ENCODE results near the gene ADAMTS9. TPM values are rescaled to one million over a fixed set of nuclear protein-coding genes. Genes with fewer than 3 reads are reported as not detected.

ADAMTS9 gene
- total RNA-seq, 1 donor from 2014 or later = not detected

DNA sequence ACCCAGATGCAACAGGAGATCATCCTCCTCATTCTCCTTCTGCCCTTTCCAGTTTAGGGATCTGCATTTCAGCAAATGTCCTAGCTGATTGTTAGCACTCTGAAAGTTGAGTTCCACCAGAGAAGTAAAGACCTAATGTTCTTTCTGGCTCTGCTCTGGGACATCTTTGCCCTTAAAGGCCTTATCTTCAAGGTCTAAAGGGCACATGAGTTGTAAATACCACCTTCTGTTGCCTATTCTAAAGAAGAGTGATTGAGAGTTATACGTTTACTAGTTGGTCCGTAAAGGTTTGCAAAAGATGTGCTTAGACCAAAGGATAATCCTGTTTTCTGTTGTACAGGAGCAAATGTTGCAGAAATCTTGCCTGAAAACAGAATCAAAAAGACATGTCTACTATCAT lies 151.6 kb downstream of the ADAMTS9 start:
- POLR2A ChIA-PET = no interaction called here
- intact Hi-C loops (cut with micrococcal nuclease) = no loop called here

DNA sequence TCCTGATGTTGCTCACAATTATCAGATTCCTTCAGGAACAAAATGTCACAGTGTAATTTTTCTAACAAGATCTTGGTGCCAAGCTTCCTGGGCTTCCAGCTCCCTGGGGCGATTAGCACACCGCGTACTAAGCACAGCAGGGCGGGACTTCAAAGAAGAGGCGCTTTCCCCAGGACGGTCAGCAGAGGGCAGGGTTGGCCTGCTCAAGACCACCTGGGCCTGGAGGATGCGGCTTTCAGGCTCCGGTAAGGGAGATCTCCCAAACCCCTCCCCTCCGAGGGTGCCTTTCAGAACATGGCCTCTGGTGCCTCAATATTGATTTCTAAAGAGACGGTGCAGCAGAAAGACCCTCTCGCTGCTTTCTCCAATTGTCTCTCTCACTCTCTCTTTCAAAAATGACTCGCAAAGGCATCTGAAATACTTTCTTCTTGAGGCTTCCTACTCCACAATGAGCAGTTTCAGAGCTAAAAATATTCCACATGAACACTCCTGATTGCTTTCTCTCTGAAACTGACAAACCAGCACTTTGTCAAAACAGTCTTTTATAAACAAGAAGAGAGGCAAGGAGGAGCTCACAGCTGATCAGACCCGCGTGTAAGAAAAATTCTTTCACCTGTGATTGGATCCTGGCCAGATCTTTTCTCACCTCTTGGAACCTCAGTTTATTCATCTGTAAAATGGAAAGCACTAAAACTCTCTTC lies 154.0 kb downstream of the ADAMTS9 start:
- ChIA-PET POLR2A (no interaction called here), CTCF (interaction anchor here (0.9 to 1.3 kb wide), 2 partner anchors 9 to 10 kb away, joined by 3 read pairs; no protein-coding TSS in a partner anchor)
- Mint-ChIP-seq H3K27ac (no peak overlapping the region), H3K4me1 (no peaks in the 10 kb centered on the region), H3K9me3 (no peaks in the 10 kb centered on the region), H3K4me3 (no peak overlapping the region), H3K36me3 (ENCODE audit: low read depth) (no peaks in the 10 kb centered on the region), H3K27me3 (peaks cover 5% of the 10 kb centered on the region)
- intact Hi-C loops (cut with micrococcal nuclease) = loop anchor here (5.0 kb wide), 1 partner anchor 1219 kb away; no protein-coding TSS in a partner anchor
- DNase-seq = peak; percentile 17
- peak; percentile 31 for ATAC-seq (ENCODE audit: low read depth)
- TF ChIP-seq, protein P1, sequence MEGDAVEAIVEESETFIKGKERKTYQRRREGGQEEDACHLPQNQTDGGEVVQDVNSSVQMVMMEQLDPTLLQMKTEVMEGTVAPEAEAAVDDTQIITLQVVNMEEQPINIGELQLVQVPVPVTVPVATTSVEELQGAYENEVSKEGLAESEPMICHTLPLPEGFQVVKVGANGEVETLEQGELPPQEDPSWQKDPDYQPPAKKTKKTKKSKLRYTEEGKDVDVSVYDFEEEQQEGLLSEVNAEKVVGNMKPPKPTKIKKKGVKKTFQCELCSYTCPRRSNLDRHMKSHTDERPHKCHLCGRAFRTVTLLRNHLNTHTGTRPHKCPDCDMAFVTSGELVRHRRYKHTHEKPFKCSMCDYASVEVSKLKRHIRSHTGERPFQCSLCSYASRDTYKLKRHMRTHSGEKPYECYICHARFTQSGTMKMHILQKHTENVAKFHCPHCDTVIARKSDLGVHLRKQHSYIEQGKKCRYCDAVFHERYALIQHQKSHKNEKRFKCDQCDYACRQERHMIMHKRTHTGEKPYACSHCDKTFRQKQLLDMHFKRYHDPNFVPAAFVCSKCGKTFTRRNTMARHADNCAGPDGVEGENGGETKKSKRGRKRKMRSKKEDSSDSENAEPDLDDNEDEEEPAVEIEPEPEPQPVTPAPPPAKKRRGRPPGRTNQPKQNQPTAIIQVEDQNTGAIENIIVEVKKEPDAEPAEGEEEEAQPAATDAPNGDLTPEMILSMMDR (IDR thresholded peaks at IDR 0.05) = no peak

More for the DNA sequence above, 151.6 kb downstream of the ADAMTS9 start:
- no peak for DNase-seq
- Mint-ChIP-seq H3K36me3 (ENCODE audit: low read depth) (no peaks in the 10 kb centered on the region), H3K4me1 (no peaks in the 10 kb centered on the region), H3K27ac (no peak overlapping the region), H3K9me3 (no peaks in the 10 kb centered on the region), H3K4me3 (no peak overlapping the region), H3K27me3 (peaks cover 4% of the 10 kb centered on the region)
- TF ChIP-seq, protein P1 (IDR thresholded peaks at IDR 0.05) = no peak
- ATAC-seq (ENCODE audit: low read depth) = no peak
- CTCF ChIA-PET = no interaction called here

DNA sequence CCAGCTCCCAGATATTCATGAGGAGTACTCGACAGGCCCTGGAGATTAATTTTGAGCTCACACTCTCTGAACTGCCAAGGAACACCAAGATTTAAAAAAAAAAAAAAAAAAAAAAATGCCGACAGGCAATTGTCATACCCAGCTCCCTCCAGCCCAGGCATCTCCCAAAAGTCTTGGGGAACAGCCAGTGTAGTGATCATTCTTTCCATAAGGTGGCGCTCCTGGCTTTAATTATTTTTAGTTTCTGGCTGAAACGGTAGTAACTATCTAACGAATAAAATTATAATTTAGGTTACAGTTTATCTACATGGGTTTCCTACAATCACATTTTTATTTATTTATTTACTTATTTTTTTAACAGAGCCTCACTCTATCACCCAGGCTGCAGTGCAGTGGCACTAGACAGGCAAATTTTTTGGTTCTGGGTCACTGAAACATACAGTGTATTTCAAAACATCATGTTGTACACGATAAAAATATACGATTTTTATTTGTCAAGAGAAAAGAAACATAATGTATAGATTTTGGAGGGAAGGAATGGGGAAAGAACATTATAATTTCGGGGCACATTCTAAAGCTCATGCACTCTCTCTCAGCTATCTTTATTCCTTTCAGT lies 157.3 kb downstream of the ADAMTS9 start:
- TF ChIP-seq, protein P1 (IDR thresholded peaks at IDR 0.05) = no peak
- Mint-ChIP-seq H3K36me3 (ENCODE audit: low read depth) (no peaks in the 10 kb centered on the region), H3K27ac (no peak overlapping the region), H3K4me1 (no peaks in the 10 kb centered on the region), H3K4me3 (no peak overlapping the region), H3K27me3 (peaks cover 6% of the 10 kb centered on the region), H3K9me3 (no peaks in the 10 kb centered on the region)
- ChIA-PET CTCF (interaction anchor here (1.1 kb wide), 1 partner anchor 1221 kb away, joined by 3 read pairs; no protein-coding TSS in a partner anchor), POLR2A (no interaction called here)
- ATAC-seq (ENCODE audit: low read depth) (no peak), DNase-seq (no peak)
- intact Hi-C loops (cut with micrococcal nuclease) = loop anchor here (5.0 kb wide), 1 partner anchor 1222 kb away; no protein-coding TSS in a partner anchor

DNA sequence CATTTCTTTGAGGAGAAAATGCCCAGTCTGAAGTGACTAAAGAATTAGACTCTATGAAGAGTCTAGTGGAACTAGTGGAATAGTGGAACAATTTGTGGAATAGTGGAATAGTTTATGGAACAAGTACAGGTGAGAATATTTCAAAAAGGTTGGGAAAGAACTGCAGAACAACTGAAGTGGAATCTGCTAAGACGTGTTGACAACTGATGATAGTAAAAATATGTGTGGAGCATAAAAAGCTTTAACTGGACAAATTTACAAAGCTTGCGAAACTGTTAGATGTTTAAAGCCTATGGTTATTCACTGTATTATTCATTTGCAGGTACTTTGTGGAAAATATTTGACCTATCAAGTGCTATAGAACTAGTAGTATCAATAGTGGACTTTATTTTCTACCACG lies 164.5 kb downstream of the ADAMTS9 start:
- Mint-ChIP-seq H3K4me3 (no peak overlapping the region), H3K9me3 (peaks cover 7% of the 10 kb centered on the region), H3K27ac (no peak overlapping the region), H3K36me3 (ENCODE audit: low read depth) (no peaks in the 10 kb centered on the region), H3K4me1 (no peaks in the 10 kb centered on the region), H3K27me3 (peaks cover 3% of the 10 kb centered on the region)
- TF ChIP-seq, protein P1 (IDR thresholded peaks at IDR 0.05) = no peak
- intact Hi-C loops (cut with micrococcal nuclease) = no loop called here
- DNase-seq = no peak
- CTCF ChIA-PET = interaction anchor here (0.9 kb wide), 1 partner anchor 10 kb away, joined by 3 read pairs; no protein-coding TSS in a partner anchor
- ATAC-seq (ENCODE audit: low read depth) = no peak
- POLR2A ChIA-PET = no interaction called here

DNA sequence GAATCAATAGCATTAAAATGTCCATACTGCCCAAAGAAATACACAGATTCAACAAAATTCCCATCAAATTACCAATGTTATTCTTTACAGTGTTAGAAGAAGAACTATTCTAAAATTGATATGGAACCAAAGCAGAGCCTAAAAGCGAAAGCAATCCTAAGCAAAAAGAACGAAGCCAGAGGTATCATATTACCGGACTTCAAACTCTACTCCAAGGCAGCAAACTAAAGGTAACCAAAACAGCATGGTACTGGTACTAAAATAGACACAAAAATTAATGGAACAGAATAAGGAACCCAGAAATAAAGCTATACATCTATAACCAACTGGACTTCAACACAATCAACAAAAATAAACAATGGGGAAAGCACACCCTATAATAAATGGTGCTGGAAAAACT lies 167.5 kb downstream of the ADAMTS9 start:
- ChIA-PET CTCF (no interaction called here), POLR2A (no interaction called here)
- Mint-ChIP-seq H3K27ac (no peak overlapping the region), H3K4me1 (no peaks in the 10 kb centered on the region), H3K9me3 (peaks cover 7% of the 10 kb centered on the region), H3K27me3 (peaks cover 2% of the 10 kb centered on the region), H3K36me3 (ENCODE audit: low read depth) (no peaks in the 10 kb centered on the region), H3K4me3 (no peak overlapping the region)
- intact Hi-C loops (cut with micrococcal nuclease) = no loop called here
- TF ChIP-seq, protein P1 (IDR thresholded peaks at IDR 0.05) = no peak
- DNase-seq = no peak
- ATAC-seq (ENCODE audit: low read depth) = no peak
